ENCODE measurements around the gene AJUBA.
"Not testable (repeated sequence)": the region's sequence is repeated elsewhere in the genome, so short reads cannot be mapped to it uniquely, and the experiment has no call there.

AJUBA gene

GRCh38 chr14:22982477-22983245, at the start of gene AJUBA:
TSS of gene AJUBA (minus strand) at chr14:22982551. CDS start at chr14:22982266, 285 bp downstream.
- DNase-seq = peak; percentile 80 to 85

DNA sequence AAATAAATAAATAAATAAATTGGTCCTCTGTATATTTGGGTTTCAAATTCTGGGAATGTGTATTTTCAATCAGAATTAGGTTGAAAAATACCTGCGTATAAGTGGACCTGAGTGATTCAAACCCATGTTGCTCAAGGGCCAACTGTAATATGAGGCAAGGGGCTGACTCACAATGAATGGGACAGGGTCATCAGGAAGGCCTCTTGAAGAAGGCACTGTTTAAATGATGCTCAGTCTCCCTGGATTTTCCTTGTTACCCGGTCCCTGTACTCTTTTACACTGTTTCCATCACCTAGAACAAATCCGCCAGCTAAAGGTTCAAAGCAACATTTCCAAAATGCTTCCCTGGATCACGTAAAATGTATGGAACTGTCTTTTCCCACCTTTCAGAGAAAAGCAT, 48.6 kb upstream of the AJUBA start:
- DNase-seq = no peak

DNA sequence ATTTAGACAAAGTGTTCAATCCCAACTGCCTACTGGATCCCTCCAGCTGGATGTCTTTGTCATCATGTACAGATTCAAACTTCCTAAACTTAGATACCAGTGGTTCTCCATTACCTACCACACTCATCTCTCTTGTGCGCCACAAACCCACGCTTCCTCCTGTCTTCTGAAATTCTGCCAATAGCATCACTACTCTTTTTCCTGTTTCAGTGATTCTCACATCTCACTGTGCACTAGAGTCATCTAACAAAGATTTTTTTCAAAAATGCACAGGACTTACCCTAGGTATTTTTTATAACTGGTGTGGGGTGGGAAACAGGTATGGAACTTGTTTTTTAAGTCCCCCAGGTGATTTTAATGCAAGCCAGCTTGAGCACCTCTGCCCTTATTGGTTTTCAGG, 46.4 kb upstream of the AJUBA start:
- no peak for DNase-seq

GRCh38 chr14:23025151-23025814, 42.9 kb upstream of the AJUBA start:
- DNase-seq = peak in 1 of 2 donors; percentile 37

DNA sequence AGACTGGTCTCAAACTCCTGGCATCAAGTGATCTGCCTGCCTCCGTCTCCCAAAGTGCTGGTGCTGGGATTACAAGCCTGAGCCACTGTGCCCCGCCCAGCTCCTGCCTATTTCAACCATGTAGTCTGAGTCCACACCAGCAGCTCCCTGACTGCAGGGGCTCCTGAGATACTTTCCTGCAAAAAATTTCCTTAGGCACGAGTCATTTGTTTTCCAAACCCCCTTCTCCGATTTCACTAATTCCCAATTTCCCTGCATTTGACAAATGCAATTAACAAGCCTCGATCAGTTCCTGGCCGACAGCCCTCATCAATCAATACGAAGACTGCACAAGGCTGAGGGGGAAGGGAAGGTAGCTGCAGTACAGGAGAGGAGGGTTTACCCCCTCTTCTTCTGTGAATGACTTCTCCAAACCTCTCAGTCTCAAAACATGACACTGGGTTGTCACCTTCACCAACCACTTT, 42.3 kb upstream of the AJUBA start:
- no peak for DNase-seq

- no peak for DNase-seq
Observed at GRCh38 chr14:23023795-23024152, 41.4 kb upstream of the AJUBA start.

GRCh38 chr14:23023022-23023794, 40.9 kb upstream of the AJUBA start:
- DNase-seq = no peak

DNA sequence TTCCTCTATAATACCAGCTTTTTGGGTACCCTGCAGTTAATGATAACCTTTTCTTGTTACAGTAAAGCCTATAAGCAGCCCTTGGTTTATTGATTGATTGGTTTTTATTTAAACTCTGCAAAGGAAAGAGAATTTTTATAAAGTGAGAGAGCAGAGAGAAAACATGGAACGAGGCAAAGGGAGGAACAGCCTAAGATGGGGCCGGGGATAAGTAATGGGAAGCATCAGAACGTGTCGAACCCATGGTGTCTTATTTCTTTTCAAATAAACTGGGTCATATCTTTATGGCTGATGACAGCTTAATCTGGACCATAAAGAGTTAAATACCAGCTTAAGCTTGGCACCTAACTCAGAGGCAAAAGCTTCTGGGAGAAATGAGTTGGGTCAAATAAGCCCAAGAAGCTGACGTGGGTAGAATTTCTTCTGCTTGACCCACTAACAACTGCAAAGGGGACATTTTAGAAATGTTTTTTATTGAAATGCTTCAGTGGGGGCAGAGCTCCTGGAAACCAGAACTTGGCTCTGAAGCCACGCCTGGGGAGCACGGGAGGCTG, 39.6 kb upstream of the AJUBA start:
- DNase-seq = no peak

DNA sequence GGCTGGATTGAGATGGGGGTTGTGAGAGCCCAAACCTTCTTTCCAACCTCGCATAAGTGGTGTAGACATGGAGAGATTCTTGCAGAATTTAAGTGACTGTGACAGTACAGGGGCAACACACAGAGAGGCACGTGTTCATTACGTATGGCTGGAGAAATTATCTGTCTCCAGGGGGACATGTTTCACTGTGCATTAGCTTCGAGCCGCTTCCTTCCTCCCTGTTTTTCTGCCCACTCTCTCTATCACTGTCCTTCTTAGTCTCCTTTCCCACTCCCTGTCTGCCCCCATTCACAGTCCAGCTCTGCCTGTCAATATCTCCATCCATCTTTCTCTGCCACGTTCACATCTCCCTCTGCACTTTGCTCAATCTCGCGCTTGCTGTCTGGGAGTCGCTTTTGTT, 39.1 kb upstream of the AJUBA start:
- no peak for DNase-seq

DNA sequence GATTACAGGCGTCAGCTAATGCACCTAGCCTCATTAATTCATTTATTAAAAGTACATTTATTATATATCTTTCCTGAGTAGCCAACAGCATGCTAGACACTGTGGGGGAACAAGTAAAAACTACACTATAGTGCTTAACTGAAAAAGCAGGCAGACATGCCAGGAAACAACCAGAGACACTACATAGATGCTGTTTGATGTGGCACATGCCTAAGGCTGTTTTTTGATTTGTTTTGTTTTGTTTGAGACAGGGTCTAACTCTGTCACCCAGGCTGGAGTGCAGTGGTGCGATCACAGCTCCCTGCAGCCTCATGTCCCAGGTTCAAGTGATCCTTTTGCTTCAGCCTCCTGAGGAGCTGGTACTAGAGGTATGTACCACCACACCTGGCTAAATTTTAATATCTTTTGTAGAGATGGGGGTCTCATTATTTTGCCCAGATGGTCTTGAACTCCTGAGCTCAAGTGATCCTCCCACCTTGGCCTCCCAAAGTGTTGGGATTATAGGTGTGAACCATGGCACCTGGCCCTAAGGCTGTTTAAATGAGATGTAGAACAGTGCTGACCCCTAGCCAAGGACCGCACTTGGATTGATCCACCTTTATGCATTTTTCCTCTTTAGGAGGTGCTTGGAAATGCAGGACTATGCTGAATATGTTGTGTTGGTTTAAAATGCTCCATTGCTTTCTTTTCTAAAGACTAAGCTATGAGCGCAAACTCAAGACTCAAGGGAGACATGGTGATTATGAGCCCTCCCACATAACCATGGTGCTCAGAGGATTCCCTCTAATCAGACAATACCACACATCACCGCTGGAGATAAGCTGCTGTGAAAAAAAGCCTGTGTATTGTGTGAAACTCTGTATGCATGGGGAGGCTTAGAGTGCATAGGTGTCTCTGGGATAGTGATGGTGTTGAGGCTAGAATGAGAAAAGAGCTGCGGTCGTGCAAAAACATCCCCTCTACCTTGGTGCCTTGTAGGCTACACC, 38.1 kb upstream of the AJUBA start:
- no peak for DNase-seq

DNA sequence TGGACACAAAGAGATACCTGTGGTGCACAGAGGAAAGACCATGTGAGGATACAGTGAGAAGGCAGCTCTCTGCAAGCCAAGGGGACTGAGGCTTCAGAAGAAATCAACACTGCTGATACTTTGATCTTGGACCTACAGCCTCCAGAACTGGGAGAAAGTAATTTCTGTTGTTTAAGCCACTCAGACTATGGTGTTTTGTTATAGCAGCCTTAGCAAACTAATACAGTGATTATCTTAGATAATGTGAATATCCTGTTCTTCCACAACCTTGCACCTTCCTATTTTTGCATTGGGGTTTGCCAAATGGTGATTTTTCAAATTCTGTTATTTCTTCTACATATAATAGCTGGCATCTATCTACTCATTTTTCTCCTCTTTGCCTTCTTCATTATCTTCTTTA, 35.8 kb upstream of the AJUBA start:
- no peak for DNase-seq

DNA sequence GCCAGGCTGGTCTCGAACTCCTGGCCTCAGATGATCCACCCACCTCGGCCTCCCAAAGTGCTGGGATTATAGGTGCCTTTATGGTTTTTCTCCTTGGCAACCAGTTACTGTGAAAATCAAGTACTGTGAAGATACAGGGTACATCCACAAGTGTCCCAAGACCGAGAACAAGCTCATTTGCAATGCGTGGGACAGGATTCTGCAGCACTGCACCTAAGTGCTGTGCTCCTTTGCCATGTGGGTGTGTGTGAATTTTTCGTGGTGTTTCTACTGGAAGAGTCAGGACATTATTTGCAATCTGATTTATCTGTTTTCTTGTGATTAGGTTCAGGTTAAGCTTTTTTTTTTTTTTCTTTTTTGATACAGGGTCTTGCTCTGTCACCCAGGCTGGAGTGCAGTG, 34.7 kb upstream of the AJUBA start:
- no peak for DNase-seq

DNA sequence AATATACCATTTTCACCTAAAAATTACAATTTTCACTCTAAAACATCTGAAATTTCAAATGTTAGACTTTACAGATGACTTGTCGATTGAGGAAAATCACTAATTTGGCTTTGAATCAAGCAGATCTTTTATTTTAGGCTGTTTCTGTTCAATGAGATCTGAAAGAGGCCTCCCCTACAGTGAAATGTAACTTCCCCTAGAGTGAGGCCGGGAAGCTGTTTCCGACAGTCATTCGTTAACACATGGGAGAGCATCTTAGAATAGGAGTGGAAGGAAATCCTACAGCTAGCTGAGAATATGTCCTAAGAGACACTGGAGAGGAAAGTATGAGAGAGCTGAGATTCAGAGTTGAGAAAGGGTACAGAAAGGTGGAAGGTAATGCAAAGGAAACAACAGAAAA, 33.3 kb upstream of the AJUBA start:
- DNase-seq = no peak

DNA sequence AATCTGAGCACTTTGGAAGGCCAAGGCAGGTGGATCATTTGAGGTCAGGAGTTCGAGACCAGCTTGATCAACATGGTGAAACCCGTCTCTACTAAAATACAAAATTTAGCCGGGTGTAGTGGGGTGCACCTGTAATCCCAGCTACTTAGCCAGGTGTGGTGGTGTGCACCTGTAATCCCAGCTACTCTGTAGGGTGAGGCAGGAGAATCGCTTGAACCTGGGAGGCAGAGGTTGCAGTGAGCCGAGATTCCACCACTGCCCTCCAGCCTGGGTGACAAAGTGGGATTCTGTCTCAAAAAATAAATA, 31.4 kb upstream of the AJUBA start:
- DNase-seq = not testable (repeated sequence)

GRCh38 chr14:23013054-23013748, 30.9 kb upstream of the AJUBA start:
- no peak for DNase-seq

DNA sequence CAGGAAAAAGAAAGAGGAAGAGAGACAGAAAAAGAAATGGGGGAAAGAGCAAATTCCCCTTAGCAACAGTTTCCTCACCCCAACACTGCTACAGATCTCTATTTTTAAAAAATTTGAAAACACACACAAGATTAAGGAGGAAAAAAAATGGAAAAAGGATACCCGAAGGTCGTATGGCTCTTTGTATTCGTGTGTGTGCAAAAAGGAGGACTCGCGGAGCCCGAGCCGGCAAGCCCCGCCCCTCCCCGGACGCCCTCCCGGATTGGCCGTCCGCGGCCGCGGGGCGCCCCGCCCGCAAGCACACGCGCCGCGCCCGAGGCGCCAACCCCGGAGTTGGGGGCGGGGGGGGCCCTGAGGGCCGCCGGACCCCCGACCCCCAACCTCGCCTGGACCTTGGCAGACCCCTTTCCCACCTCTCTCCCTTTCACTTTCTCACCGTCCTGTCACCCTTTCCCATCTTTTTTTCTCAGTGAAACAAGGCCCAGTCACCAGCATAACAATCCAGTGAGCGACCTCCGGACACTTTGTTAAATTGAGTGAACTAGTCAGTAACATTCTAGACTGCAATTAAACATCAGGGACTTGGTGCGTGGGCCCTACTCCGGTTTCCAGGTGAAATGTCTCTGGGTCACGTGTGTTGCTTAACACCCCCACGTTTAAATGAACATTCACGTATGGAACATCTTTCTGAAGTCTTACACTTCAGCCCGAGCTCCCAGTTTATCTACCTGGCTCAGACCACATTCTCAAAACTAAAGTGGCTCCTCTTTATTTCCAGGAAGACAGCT, 27.8 kb upstream of the AJUBA start, which contains the start of gene C14orf93:
C14orf93 (minus strand) TSS at position 205 of the 788 bp plus-strand sequence. CDS start 11,120 bp downstream, outside the sequence.
- peak; percentile 86 to 88 for DNase-seq

GRCh38 chr14:23009483-23009938, 27.2 kb upstream of the AJUBA start:
- DNase-seq = no peak

DNA sequence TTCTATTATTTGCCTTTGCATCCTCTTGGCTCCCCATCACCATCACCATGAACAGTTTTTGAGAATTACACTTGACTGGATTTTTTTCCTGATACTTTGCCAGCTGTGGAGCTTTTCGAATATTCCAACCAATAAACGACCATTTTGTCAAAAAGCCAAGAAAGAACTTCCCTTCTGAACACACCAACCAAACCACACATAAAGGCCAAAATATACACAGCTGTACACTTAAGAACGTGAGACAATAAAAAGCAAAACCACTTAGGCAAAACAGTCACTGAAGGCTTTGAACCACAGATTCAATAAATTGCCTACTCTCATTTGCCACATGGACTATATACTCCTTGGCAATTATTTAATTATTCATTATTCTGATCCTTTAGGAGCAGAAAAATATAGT, 26.5 kb upstream of the AJUBA start:
- no peak for DNase-seq

DNA sequence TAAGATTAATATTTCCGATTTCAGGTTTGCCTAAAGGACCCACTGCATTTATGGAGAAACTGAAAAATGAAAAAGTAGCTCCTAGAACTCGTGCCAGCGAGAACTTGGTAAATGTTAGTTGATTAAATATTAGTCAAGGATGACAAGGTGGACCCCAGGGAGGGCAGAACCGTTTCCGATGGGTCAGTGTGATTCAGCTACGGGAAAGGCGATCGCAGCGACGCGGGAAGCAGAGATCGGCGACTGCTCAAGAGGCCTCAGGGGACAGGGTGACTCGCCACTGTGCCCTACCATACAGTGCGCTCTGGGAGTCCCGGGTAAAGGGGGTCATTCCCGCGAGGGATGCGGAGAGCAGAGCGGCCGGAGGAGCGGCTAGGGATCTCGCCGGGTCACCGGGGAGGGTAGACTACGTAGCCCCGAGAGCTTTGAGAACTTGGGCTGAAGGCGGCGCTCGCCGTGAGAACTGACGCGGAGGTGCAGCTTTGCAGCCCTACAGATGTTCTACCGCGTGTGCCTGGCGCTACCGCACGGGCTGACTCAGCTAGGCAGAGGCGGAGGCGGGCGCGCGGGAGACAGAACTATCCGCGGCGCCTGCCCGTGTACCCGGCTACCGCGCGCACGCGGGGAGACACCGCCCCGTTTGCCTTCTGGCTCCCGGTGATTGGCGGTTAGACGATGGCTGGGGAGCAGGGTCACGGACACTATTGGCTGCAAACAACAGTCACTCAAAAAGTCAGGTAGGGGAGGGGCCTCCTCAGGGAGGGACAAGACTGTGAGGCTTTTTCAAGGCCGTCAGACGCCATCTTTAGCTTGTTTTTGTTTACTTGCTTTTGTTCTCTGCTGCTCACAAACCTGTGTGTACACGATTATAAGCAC, 24.4 kb upstream of the AJUBA start:
- DNase-seq = peak; percentile 95 to 96

- no peak for DNase-seq
Observed at GRCh38 chr14:23006188-23006534, 23.8 kb upstream of the AJUBA start.

Measured in stimulated activated CD4-positive, alpha-beta T cell treated with anti-CD3 and anti-CD28 coated beads, Interleukin-2, amount 100 ng/mL, for 24 hours (primary cell).